IMR-90 (cell line): ENCODE measurements around the gene PRUNE2. TPM values are rescaled to one million over a fixed set of nuclear protein-coding genes. Genes with fewer than 3 reads are reported as not detected.

Experiments used
- ATAC-seq: fragments of 200-7000 bp; cut with Tn5 transposase; 2 replicates; pipeline ENCODE4 v1.9.1; 2020; ENCODE audit warnings: low read depth, mild to moderate bottlenecking, moderate library complexity
- BruUV-seq: library from RNA; stranded (reverse); fragments of 400-500 nt; replicated peaks from 2 replicates; lab custom pipeline; 2021; lab: Mats Ljungman, UMichigan
- CTCF ChIA-PET: fragments of 300-600 bp; formaldehyde crosslinking; extraction: SDS; loops from one replicate; lab custom pipeline; 2021; ENCODE audit warnings: antibody characterized with exemption; lab: Yijun Ruan, JAX
- POLR2A ChIA-PET: fragments of 300-600 bp; sonication (Branson Sonifier 250); formaldehyde crosslinking; loops from one replicate; lab custom pipeline; 2022; ENCODE audit warnings: antibody characterized with exemption; ENCODE audit not compliant: unreplicated experiment; lab: Charles Lee
- DNase-seq: peaks from one replicate; pipeline ENCODE4 v3.0.0; 2013
- H2AFZ ChIP-seq: replicated peaks from 2 replicates; pipeline ENCODE3; 2013; ENCODE audit warnings: low read length, mild to moderate bottlenecking; ENCODE audit not compliant: poor library complexity
- H2AK5ac ChIP-seq: 2 replicates; pipeline ENCODE4 v1.6.1; 2013; ENCODE audit warnings: low read depth, low read length, inconsistent platforms
- H2AK9ac ChIP-seq: replicated peaks from 2 replicates; pipeline ENCODE3; 2013; ENCODE audit warnings: mild to moderate bottlenecking, low read depth, low read length, moderate library complexity; ENCODE audit not compliant: poor library complexity
- H2BK120ac ChIP-seq: 2 replicates; pipeline ENCODE4 v1.6.1; 2013; ENCODE audit warnings: low read depth, low read length, inconsistent platforms
- H2BK15ac ChIP-seq: 3 replicates; pipeline ENCODE4 v1.6.1; 2013; ENCODE audit warnings: low read depth, low read length, inconsistent platforms
- H2BK20ac ChIP-seq: 2 replicates; pipeline ENCODE4 v1.6.1; 2013; ENCODE audit warnings: low read depth, mild to moderate bottlenecking, inconsistent platforms, low read length, moderate library complexity
- H2BK5ac ChIP-seq: 2 replicates; pipeline ENCODE4 v1.6.1; 2013; ENCODE audit warnings: mild to moderate bottlenecking, low read depth, low read length, inconsistent platforms; ENCODE audit not compliant: poor library complexity, severe bottlenecking
- H3K14ac ChIP-seq: replicated peaks from 2 replicates; pipeline ENCODE4 v1.6.1; 2013; ENCODE audit warnings: low read depth, low read length, inconsistent platforms
- H3K18ac ChIP-seq: 2 replicates; pipeline ENCODE4 v1.6.1; 2013; ENCODE audit warnings: low read depth, low read length, control low read depth
- H3K23ac ChIP-seq: 2 replicates; pipeline ENCODE4 v1.6.1; 2013; ENCODE audit warnings: low read depth, low read length, inconsistent platforms
- H3K27ac ChIP-seq: 2 replicates; pipeline ENCODE4 v1.5.1; 2013; ENCODE audit warnings: mild to moderate bottlenecking, control low read depth, low read length; ENCODE audit not compliant: insufficient read depth
- H3K27me3 ChIP-seq: 2 replicates; pipeline ENCODE4 v1.6.1; 2013; ENCODE audit warnings: low read length; ENCODE audit not compliant: control insufficient read depth, insufficient read depth
- H3K36me3 ChIP-seq: 2 replicates; pipeline ENCODE4 v1.6.1; 2013; ENCODE audit warnings: low read length, mixed read lengths; ENCODE audit not compliant: control insufficient read depth, insufficient read depth
- H3K4ac ChIP-seq: 2 replicates; pipeline ENCODE4 v1.6.1; 2013; ENCODE audit warnings: low read depth, low read length, inconsistent platforms
- H3K4me1 ChIP-seq: 2 replicates; pipeline ENCODE4 v1.6.1; 2013; ENCODE audit warnings: low read length, mixed read lengths; ENCODE audit not compliant: control insufficient read depth, insufficient read depth
- H3K4me2 ChIP-seq: 2 replicates; pipeline ENCODE4 v1.6.1; 2013; ENCODE audit warnings: low read depth, mild to moderate bottlenecking, control low read depth, low read length, moderate library complexity
- H3K4me3 ChIP-seq: 2 replicates; pipeline ENCODE4 v1.5.1; 2013; ENCODE audit warnings: low read depth, mild to moderate bottlenecking, control low read depth, low read length, moderate library complexity; ENCODE audit not compliant: insufficient read depth
- H3K56ac ChIP-seq: 2 replicates; pipeline ENCODE4 v1.6.1; 2013; ENCODE audit warnings: low read length, inconsistent platforms; ENCODE audit not compliant: insufficient read depth; ENCODE audit errors: extremely low read depth
- H3K79me1 ChIP-seq, 2 experiments: 2 replicates each; pipeline ENCODE4 v1.6.1; 2013; ENCODE audit warnings: low read length in 2 of 2, inconsistent platforms in 1 of 2, low read depth in 1 of 2
- H3K9ac ChIP-seq: 2 replicates; pipeline ENCODE4 v1.6.1; 2013; ENCODE audit warnings: low read depth, low read length, control low read depth
- H3K9me1 ChIP-seq: 2 replicates; pipeline ENCODE4 v1.6.1; 2013; ENCODE audit warnings: low read length, inconsistent platforms; ENCODE audit not compliant: insufficient read depth
- H3K9me3 ChIP-seq: 2 replicates; pipeline ENCODE4 v1.6.1; 2013; ENCODE audit warnings: low read length; ENCODE audit not compliant: control insufficient read depth, insufficient read depth
- H4K20me1 ChIP-seq: 2 replicates; pipeline ENCODE4 v1.6.1; 2013; ENCODE audit warnings: low read length, inconsistent platforms; ENCODE audit not compliant: insufficient read depth
- H4K5ac ChIP-seq: 2 replicates; pipeline ENCODE4 v1.6.1; 2013; ENCODE audit warnings: mild to moderate bottlenecking, low read depth, low read length, control low read depth
- H4K8ac ChIP-seq, 2 experiments: 2 replicates each; pipeline ENCODE4 v1.6.1; 2013; ENCODE audit warnings: low read depth in 2 of 2, low read length in 2 of 2, control low read depth in 1 of 2, inconsistent platforms in 1 of 2
- H4K91ac ChIP-seq: 2 replicates; pipeline ENCODE4 v1.6.1; 2013; ENCODE audit warnings: low read depth, low read length, inconsistent platforms; ENCODE audit not compliant: insufficient read depth
- WGBS, 2 experiments: methylation state at CpG; one replicate each; pipeline versions ENCODE4 v1.1.5 to v1.1.7; 2013; ENCODE audit warnings: missing lambda C conversion rate in 2 of 2; ENCODE audit not compliant: insufficient read length in 1 of 2; ENCODE audit errors: extremely low coverage in 2 of 2; 5-methylcytosine and 5-hydroxymethylcytosine counted together
- dilution Hi-C: fragments of 300-500 bp; cut with HindIII; formaldehyde crosslinking; loops from one replicate; pipeline ENCODE4 v1.14.3; 2018; ENCODE audit warnings: low sequenced_read_pairs; ENCODE audit not compliant: unreplicated experiment
- in situ Hi-C: fragments of 300-500 bp; cut with MboI; formaldehyde crosslinking; loops from 3 replicates; pipeline ENCODE4 v1.14.3; 2019; ENCODE audit warnings: low sequenced_read_pairs, inconsistent platforms, mixed read lengths
- intact Hi-C: fragments of 100-400 bp; cut with micrococcal nuclease; formaldehyde crosslinking; loops from 2 replicates; pipeline ENCODE4 v1.10.0; 2022
- polyA plus RNA-seq, 3 experiments: library from polyadenylated mRNA; depleted of rRNA; stranded (reverse); fragments of >200 nt; gene quantifications; 2 replicates each; pipeline ENCODE4 v1.2.3, GENCODE V29; 2012; ENCODE audit warnings: low replicate concordance in 1 of 3
- total RNA-seq: library from RNA; depleted of rRNA; stranded (reverse); fragments of >200 nt; gene quantifications from 2 replicates; pipeline ENCODE4 v1.2.3, GENCODE V29; 2012
- TF ChIP-seq, protein P1 (sequence below): conservative IDR thresholded peaks from 2 replicates; pipeline ENCODE4 v1.5.1; 2012; ENCODE audit warnings: mild to moderate bottlenecking, low read depth, low read length, improper control_type of control experiment

PRUNE2 gene
- total and polyA plus RNA-seq, 2 of the 4 experiments (the other 2 are of a cell fraction) = 0.70 to 1.6 TPM

GRCh38 chr9:76681556-76681955 lies 224.4 kb downstream of the PRUNE2 start:
- no peaks in the 10 kb centered on the region for H3K9me3 ChIP-seq
- POLR2A ChIA-PET = no interaction called here
- in situ Hi-C loops (no loop called here), dilution Hi-C loops (no loop called here), intact Hi-C loops (no loop called here)
- no peak overlapping the region for H2AK5ac ChIP-seq
- WGBS, 2 experiments = no CpG with 5 or more reads among the region's 2 CpGs
- no peak overlapping the region for H4K91ac ChIP-seq
- H4K8ac ChIP-seq = no peak overlapping the region
- H3K4me1 ChIP-seq = no peaks in the 10 kb centered on the region
- H4K20me1 ChIP-seq = no peaks in the 10 kb centered on the region
- no peak overlapping the region for H4K5ac ChIP-seq
- no peak overlapping the region for H3K4me3 ChIP-seq
- H2BK120ac ChIP-seq = no peak overlapping the region
- H2AK9ac ChIP-seq = no peak overlapping the region
- H2BK20ac ChIP-seq = no peak overlapping the region
- CTCF ChIA-PET = interaction anchor here (0.6 kb wide), 1 partner anchor 167 kb away, joined by 4 read pairs; no protein-coding TSS in a partner anchor
- H3K27me3 ChIP-seq = no peaks in the 10 kb centered on the region
- no peak overlapping the region for H3K23ac ChIP-seq
- H3K79me1 ChIP-seq = no peaks in the 10 kb centered on the region
- no peak overlapping the region for H3K14ac ChIP-seq
- H2BK15ac ChIP-seq = no peak overlapping the region
- H3K56ac ChIP-seq = no peak overlapping the region
- H3K27ac ChIP-seq = no peak overlapping the region
- no peak for ATAC-seq
- TF ChIP-seq, protein P1, sequence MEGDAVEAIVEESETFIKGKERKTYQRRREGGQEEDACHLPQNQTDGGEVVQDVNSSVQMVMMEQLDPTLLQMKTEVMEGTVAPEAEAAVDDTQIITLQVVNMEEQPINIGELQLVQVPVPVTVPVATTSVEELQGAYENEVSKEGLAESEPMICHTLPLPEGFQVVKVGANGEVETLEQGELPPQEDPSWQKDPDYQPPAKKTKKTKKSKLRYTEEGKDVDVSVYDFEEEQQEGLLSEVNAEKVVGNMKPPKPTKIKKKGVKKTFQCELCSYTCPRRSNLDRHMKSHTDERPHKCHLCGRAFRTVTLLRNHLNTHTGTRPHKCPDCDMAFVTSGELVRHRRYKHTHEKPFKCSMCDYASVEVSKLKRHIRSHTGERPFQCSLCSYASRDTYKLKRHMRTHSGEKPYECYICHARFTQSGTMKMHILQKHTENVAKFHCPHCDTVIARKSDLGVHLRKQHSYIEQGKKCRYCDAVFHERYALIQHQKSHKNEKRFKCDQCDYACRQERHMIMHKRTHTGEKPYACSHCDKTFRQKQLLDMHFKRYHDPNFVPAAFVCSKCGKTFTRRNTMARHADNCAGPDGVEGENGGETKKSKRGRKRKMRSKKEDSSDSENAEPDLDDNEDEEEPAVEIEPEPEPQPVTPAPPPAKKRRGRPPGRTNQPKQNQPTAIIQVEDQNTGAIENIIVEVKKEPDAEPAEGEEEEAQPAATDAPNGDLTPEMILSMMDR = no peak
- no peaks in the 10 kb centered on the region for H3K9me1 ChIP-seq
- no peak overlapping the region for H2BK5ac ChIP-seq
- BruUV-seq = no TSS peak
- H3K36me3 ChIP-seq = no peaks in the 10 kb centered on the region
- no peak overlapping the region for H3K4me2 ChIP-seq
- no peak overlapping the region for H3K9ac ChIP-seq
- H3K18ac ChIP-seq = no peak overlapping the region
- no peak overlapping the region for H2AFZ ChIP-seq
- H3K4ac ChIP-seq = no peak overlapping the region
- no peak for DNase-seq
